NB4 (cell line): ENCODE measurements around the gene MBLAC1.

Experiments used
- MYC ChIP-seq: IDR thresholded peaks from 2 replicates; pipeline ENCODE4 v1.6.1; 2011; ENCODE audit warnings: low read depth, low read length
- POLR2A ChIP-seq: IDR thresholded peaks from 2 replicates; pipeline ENCODE4 v1.6.1; 2011; ENCODE audit warnings: mild to moderate bottlenecking; ENCODE audit not compliant: insufficient read length; ENCODE audit errors: extremely low read depth
- TF ChIP-seq, protein P1 (sequence below): IDR thresholded peaks from one replicate; pipeline ENCODE4 v1.5.1; 2012; ENCODE audit warnings: low read depth, low read length
- TF ChIP-seq, protein P2 (sequence below): IDR thresholded peaks from 2 replicates; pipeline ENCODE4 v1.6.1; 2011; ENCODE audit warnings: low read depth, low read length

DNA sequence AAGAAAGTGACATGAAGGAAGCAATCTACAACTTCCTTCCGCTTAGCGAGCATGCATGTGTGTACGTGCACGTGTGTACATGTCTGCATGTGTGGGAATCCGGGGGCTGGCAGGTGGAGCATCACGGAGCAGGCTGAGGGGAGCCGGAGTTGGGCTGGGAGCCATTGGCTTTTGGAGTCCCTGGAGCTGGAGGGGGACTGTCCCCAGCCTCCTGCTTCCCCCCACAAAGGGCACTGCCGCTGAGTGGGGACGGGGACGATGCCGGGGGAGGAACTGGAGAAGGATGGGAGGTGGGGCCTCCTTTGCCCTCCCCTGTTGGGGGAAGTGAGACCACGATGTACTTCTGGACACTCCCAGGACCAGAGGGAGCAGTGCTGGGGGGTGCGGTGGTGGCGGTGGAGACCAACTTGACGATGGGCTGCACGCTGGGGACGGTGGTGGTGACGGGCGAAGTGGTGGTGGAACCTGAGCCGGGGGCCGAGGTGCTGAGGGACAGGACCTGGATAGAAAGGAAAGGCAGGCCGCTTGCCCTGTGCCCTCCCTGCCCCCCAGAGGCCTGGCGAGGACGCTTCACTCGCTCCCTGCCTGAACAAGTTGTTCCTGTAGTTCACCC lies 19.5 kb upstream of the MBLAC1 start:
- TF ChIP-seq POLR2A (no peak), MYC (no peak)
- TF ChIP-seq, protein P1, sequence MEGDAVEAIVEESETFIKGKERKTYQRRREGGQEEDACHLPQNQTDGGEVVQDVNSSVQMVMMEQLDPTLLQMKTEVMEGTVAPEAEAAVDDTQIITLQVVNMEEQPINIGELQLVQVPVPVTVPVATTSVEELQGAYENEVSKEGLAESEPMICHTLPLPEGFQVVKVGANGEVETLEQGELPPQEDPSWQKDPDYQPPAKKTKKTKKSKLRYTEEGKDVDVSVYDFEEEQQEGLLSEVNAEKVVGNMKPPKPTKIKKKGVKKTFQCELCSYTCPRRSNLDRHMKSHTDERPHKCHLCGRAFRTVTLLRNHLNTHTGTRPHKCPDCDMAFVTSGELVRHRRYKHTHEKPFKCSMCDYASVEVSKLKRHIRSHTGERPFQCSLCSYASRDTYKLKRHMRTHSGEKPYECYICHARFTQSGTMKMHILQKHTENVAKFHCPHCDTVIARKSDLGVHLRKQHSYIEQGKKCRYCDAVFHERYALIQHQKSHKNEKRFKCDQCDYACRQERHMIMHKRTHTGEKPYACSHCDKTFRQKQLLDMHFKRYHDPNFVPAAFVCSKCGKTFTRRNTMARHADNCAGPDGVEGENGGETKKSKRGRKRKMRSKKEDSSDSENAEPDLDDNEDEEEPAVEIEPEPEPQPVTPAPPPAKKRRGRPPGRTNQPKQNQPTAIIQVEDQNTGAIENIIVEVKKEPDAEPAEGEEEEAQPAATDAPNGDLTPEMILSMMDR: no peak
- TF ChIP-seq, protein P2, sequence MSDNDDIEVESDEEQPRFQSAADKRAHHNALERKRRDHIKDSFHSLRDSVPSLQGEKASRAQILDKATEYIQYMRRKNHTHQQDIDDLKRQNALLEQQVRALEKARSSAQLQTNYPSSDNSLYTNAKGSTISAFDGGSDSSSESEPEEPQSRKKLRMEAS: no peak
